Mesothelial cell of epicardium (in vitro differentiated cells): ENCODE measurements around the gene CFAP20DC. TPM values are rescaled to one million over a fixed set of nuclear protein-coding genes. Genes with fewer than 3 reads are reported as not detected.

Experiments used
- DNase-seq, 2 experiments: peaks; one replicate each; pipeline ENCODE4 v3.0.0; 2021; ENCODE audit warnings: low spot score in 2 of 2; ENCODE audit not compliant: unreplicated experiment in 2 of 2
- H3K27ac Mint-ChIP-seq: 2 replicates; pipeline ENCODE4 v1.8.0; 2021; ENCODE audit warnings: mixed read lengths
- H3K27me3 Mint-ChIP-seq: 2 replicates; pipeline ENCODE4 v1.8.0; 2021; ENCODE audit warnings: low read depth, mixed read lengths
- H3K36me3 Mint-ChIP-seq: 2 replicates; pipeline ENCODE4 v1.8.0; 2021; ENCODE audit warnings: mixed read lengths
- H3K4me1 Mint-ChIP-seq: 2 replicates; pipeline ENCODE4 v1.8.0; 2021; ENCODE audit warnings: mixed read lengths
- H3K4me3 Mint-ChIP-seq: 2 replicates; pipeline ENCODE4 v1.8.0; 2021; ENCODE audit warnings: mild to moderate bottlenecking, moderate library complexity, mixed read lengths
- H3K9me3 Mint-ChIP-seq: 2 replicates; pipeline ENCODE4 v1.8.0; 2021; ENCODE audit warnings: mixed read lengths
- CTCF ChIP-seq: fragments of 200-600 bp; sonication (generic); IDR thresholded peaks from one replicate; pipeline ENCODE4 v1.5.0; 2021; ENCODE audit warnings: antibody characterized with exemption; ENCODE audit not compliant: unreplicated experiment
- total RNA-seq: library from RNA; stranded (reverse); gene quantifications from 3 replicates; pipeline ENCODE4 v1.2.1, GENCODE V29; 2021

Gene CFAP20DC
- total RNA-seq, 1 donor from 2014 or later = 5.4 TPM

- DNase-seq = no peak
- no peaks in the 10 kb centered on the region for H3K36me3 Mint-ChIP-seq
- H3K27ac Mint-ChIP-seq = no peak overlapping the region
- no peaks in the 10 kb centered on the region for H3K4me1 Mint-ChIP-seq
- H3K27me3 Mint-ChIP-seq = no peaks in the 10 kb centered on the region
- no peak overlapping the region for H3K4me3 Mint-ChIP-seq
- TF ChIP-seq CTCF = no peak
- H3K9me3 Mint-ChIP-seq = no peaks in the 10 kb centered on the region
Measured at GRCh38 chr3:58884453-58884852, 165.4 kb downstream of the CFAP20DC start.

- no peak overlapping the region for H3K4me3 Mint-ChIP-seq
- no peaks in the 10 kb centered on the region for H3K4me1 Mint-ChIP-seq
- no peaks in the 10 kb centered on the region for H3K36me3 Mint-ChIP-seq
- no peak for TF ChIP-seq CTCF
- no peak overlapping the region for H3K27ac Mint-ChIP-seq
- no peaks in the 10 kb centered on the region for H3K9me3 Mint-ChIP-seq
- H3K27me3 Mint-ChIP-seq = no peaks in the 10 kb centered on the region
- no peak for DNase-seq
Measured at GRCh38 chr3:58880182-58880581, 169.6 kb downstream of the CFAP20DC start.

- no peak overlapping the region for H3K4me3 Mint-ChIP-seq
- DNase-seq = no peak
- no peak for TF ChIP-seq CTCF
- no peaks in the 10 kb centered on the region for H3K36me3 Mint-ChIP-seq
- no peaks in the 10 kb centered on the region for H3K9me3 Mint-ChIP-seq
- no peaks in the 10 kb centered on the region for H3K27me3 Mint-ChIP-seq
- no peak overlapping the region for H3K27ac Mint-ChIP-seq
- H3K4me1 Mint-ChIP-seq = no peaks in the 10 kb centered on the region
Measured at GRCh38 chr3:58874795-58875194, 175.0 kb downstream of the CFAP20DC start.

DNA sequence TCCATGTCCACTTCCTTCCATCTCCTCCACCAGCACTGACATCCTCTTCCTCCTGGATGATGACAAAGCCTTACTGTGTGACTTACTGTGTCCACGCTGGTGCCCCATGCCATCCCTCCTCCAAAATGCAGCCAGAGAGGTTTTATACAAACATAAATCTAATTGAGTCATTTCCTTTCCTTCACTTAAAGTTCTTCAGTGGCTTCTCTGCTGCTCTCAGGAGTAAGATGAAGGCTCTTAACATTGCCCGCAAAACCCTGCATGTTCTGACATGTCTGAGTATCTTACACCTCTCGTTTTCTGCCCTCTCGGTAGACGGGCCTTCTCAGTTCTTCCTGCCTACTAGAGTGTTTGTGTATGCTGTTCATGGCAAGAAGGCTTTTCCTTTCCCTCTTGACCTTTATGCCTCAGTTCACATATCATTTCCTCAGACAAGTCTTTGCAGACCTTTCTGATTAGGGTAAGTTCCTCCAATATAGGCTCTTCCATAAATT, 175.5 kb downstream of the CFAP20DC start:
- Mint-ChIP-seq H3K27ac (no peak overlapping the region), H3K36me3 (no peaks in the 10 kb centered on the region), H3K27me3 (no peaks in the 10 kb centered on the region), H3K9me3 (no peaks in the 10 kb centered on the region), H3K4me3 (no peak overlapping the region), H3K4me1 (no peaks in the 10 kb centered on the region)
- DNase-seq = no peak
- no peak for TF ChIP-seq CTCF

- Mint-ChIP-seq H3K27me3 (no peaks in the 10 kb centered on the region), H3K4me1 (no peaks in the 10 kb centered on the region), H3K36me3 (no peaks in the 10 kb centered on the region), H3K9me3 (no peaks in the 10 kb centered on the region), H3K4me3 (no peak overlapping the region), H3K27ac (no peak overlapping the region)
- DNase-seq = no peak
- no peak for TF ChIP-seq CTCF
Measured at GRCh38 chr3:58868097-58868779, 181.6 kb downstream of the CFAP20DC start.
